IMR-90 (cell line): ENCODE data around the gene DUSP28. TPM values are rescaled to one million over a fixed set of nuclear protein-coding genes. Genes with fewer than 3 reads are reported as not detected.
"Not testable (repeated sequence)": the region's sequence is repeated elsewhere in the genome, so short reads cannot be mapped to it uniquely, and the experiment has no call there.

Source experiments
- ATAC-seq: fragments of 200-7000 bp; cut with Tn5 transposase; 2 replicates; pipeline ENCODE4 v1.9.1; 2020; ENCODE audit warnings: low read depth, mild to moderate bottlenecking, moderate library complexity
- BruUV-seq: library from RNA; stranded (reverse); fragments of 400-500 nt; replicated peaks from 2 replicates; lab custom pipeline; 2021; lab: Mats Ljungman, UMichigan
- CTCF ChIA-PET: fragments of 300-600 bp; formaldehyde crosslinking; extraction: SDS; loops from one replicate; lab custom pipeline; 2021; ENCODE audit warnings: antibody characterized with exemption; lab: Yijun Ruan, JAX
- POLR2A ChIA-PET: fragments of 300-600 bp; sonication (Branson Sonifier 250); formaldehyde crosslinking; loops from one replicate; lab custom pipeline; 2022; ENCODE audit warnings: antibody characterized with exemption; ENCODE audit not compliant: unreplicated experiment; lab: Charles Lee
- DNase-seq: peaks from one replicate; pipeline ENCODE4 v3.0.0; 2013
- H2AFZ ChIP-seq: replicated peaks from 2 replicates; pipeline ENCODE3; 2013; ENCODE audit warnings: low read length, mild to moderate bottlenecking; ENCODE audit not compliant: poor library complexity
- H2AK5ac ChIP-seq: 2 replicates; pipeline ENCODE4 v1.6.1; 2013; ENCODE audit warnings: low read depth, low read length, inconsistent platforms
- H2AK9ac ChIP-seq: replicated peaks from 2 replicates; pipeline ENCODE3; 2013; ENCODE audit warnings: mild to moderate bottlenecking, low read depth, low read length, moderate library complexity; ENCODE audit not compliant: poor library complexity
- H2BK120ac ChIP-seq: 2 replicates; pipeline ENCODE4 v1.6.1; 2013; ENCODE audit warnings: low read depth, low read length, inconsistent platforms
- H2BK15ac ChIP-seq: 3 replicates; pipeline ENCODE4 v1.6.1; 2013; ENCODE audit warnings: low read depth, low read length, inconsistent platforms
- H2BK20ac ChIP-seq: 2 replicates; pipeline ENCODE4 v1.6.1; 2013; ENCODE audit warnings: low read depth, mild to moderate bottlenecking, inconsistent platforms, low read length, moderate library complexity
- H2BK5ac ChIP-seq: 2 replicates; pipeline ENCODE4 v1.6.1; 2013; ENCODE audit warnings: mild to moderate bottlenecking, low read depth, low read length, inconsistent platforms; ENCODE audit not compliant: poor library complexity, severe bottlenecking
- H3K14ac ChIP-seq: replicated peaks from 2 replicates; pipeline ENCODE4 v1.6.1; 2013; ENCODE audit warnings: low read depth, low read length, inconsistent platforms
- H3K18ac ChIP-seq: 2 replicates; pipeline ENCODE4 v1.6.1; 2013; ENCODE audit warnings: low read depth, low read length, control low read depth
- H3K23ac ChIP-seq: 2 replicates; pipeline ENCODE4 v1.6.1; 2013; ENCODE audit warnings: low read depth, low read length, inconsistent platforms
- H3K27ac ChIP-seq: 2 replicates; pipeline ENCODE4 v1.5.1; 2013; ENCODE audit warnings: mild to moderate bottlenecking, control low read depth, low read length; ENCODE audit not compliant: insufficient read depth
- H3K27me3 ChIP-seq: 2 replicates; pipeline ENCODE4 v1.6.1; 2013; ENCODE audit warnings: low read length; ENCODE audit not compliant: control insufficient read depth, insufficient read depth
- H3K36me3 ChIP-seq: 2 replicates; pipeline ENCODE4 v1.6.1; 2013; ENCODE audit warnings: low read length, mixed read lengths; ENCODE audit not compliant: control insufficient read depth, insufficient read depth
- H3K4ac ChIP-seq: 2 replicates; pipeline ENCODE4 v1.6.1; 2013; ENCODE audit warnings: low read depth, low read length, inconsistent platforms
- H3K4me1 ChIP-seq: 2 replicates; pipeline ENCODE4 v1.6.1; 2013; ENCODE audit warnings: low read length, mixed read lengths; ENCODE audit not compliant: control insufficient read depth, insufficient read depth
- H3K4me2 ChIP-seq: 2 replicates; pipeline ENCODE4 v1.6.1; 2013; ENCODE audit warnings: low read depth, mild to moderate bottlenecking, control low read depth, low read length, moderate library complexity
- H3K4me3 ChIP-seq: 2 replicates; pipeline ENCODE4 v1.5.1; 2013; ENCODE audit warnings: low read depth, mild to moderate bottlenecking, control low read depth, low read length, moderate library complexity; ENCODE audit not compliant: insufficient read depth
- H3K56ac ChIP-seq: 2 replicates; pipeline ENCODE4 v1.6.1; 2013; ENCODE audit warnings: low read length, inconsistent platforms; ENCODE audit not compliant: insufficient read depth; ENCODE audit errors: extremely low read depth
- H3K79me1 ChIP-seq, 2 experiments: 2 replicates each; pipeline ENCODE4 v1.6.1; 2013; ENCODE audit warnings: low read length in 2 of 2, inconsistent platforms in 1 of 2, low read depth in 1 of 2
- H3K9ac ChIP-seq: 2 replicates; pipeline ENCODE4 v1.6.1; 2013; ENCODE audit warnings: low read depth, low read length, control low read depth
- H3K9me1 ChIP-seq: 2 replicates; pipeline ENCODE4 v1.6.1; 2013; ENCODE audit warnings: low read length, inconsistent platforms; ENCODE audit not compliant: insufficient read depth
- H3K9me3 ChIP-seq: 2 replicates; pipeline ENCODE4 v1.6.1; 2013; ENCODE audit warnings: low read length; ENCODE audit not compliant: control insufficient read depth, insufficient read depth
- H4K20me1 ChIP-seq: 2 replicates; pipeline ENCODE4 v1.6.1; 2013; ENCODE audit warnings: low read length, inconsistent platforms; ENCODE audit not compliant: insufficient read depth
- H4K5ac ChIP-seq: 2 replicates; pipeline ENCODE4 v1.6.1; 2013; ENCODE audit warnings: mild to moderate bottlenecking, low read depth, low read length, control low read depth
- H4K8ac ChIP-seq, 2 experiments: 2 replicates each; pipeline ENCODE4 v1.6.1; 2013; ENCODE audit warnings: low read depth in 2 of 2, low read length in 2 of 2, control low read depth in 1 of 2, inconsistent platforms in 1 of 2
- H4K91ac ChIP-seq: 2 replicates; pipeline ENCODE4 v1.6.1; 2013; ENCODE audit warnings: low read depth, low read length, inconsistent platforms; ENCODE audit not compliant: insufficient read depth
- NFE2L2 ChIP-seq: fragments of 150-350 bp; IDR thresholded peaks from 2 replicates; pipeline ENCODE4 v1.6.1; 2016; ENCODE audit warnings: low read depth, mild to moderate bottlenecking, low read length
- RAD21 ChIP-seq: IDR thresholded peaks from 2 replicates; pipeline ENCODE4 v1.6.1; 2012; ENCODE audit warnings: low read length, improper control_type of control experiment
- RCOR1 ChIP-seq: IDR thresholded peaks from 2 replicates; pipeline ENCODE4 v1.6.1; 2012; ENCODE audit warnings: mild to moderate bottlenecking, low read length, improper control_type of control experiment; ENCODE audit not compliant: insufficient replicate concordance
- USF2 ChIP-seq: fragments of 150-350 bp; IDR thresholded peaks from 2 replicates; pipeline ENCODE4 v1.6.1; 2017; ENCODE audit warnings: mild to moderate bottlenecking, antibody characterized with exemption, low read length, low read depth
- WGBS, 2 experiments: methylation state at CpG; one replicate each; pipeline versions ENCODE4 v1.1.5 to v1.1.7; 2013; ENCODE audit warnings: missing lambda C conversion rate in 2 of 2; ENCODE audit not compliant: insufficient read length in 1 of 2; ENCODE audit errors: extremely low coverage in 2 of 2; 5-methylcytosine and 5-hydroxymethylcytosine counted together
- dilution Hi-C: fragments of 300-500 bp; cut with HindIII; formaldehyde crosslinking; loops from one replicate; pipeline ENCODE4 v1.14.3; 2018; ENCODE audit warnings: low sequenced_read_pairs; ENCODE audit not compliant: unreplicated experiment
- in situ Hi-C: fragments of 300-500 bp; cut with MboI; formaldehyde crosslinking; loops from 3 replicates; pipeline ENCODE4 v1.14.3; 2019; ENCODE audit warnings: low sequenced_read_pairs, inconsistent platforms, mixed read lengths
- intact Hi-C: fragments of 100-400 bp; cut with micrococcal nuclease; formaldehyde crosslinking; loops from 2 replicates; pipeline ENCODE4 v1.10.0; 2022
- polyA plus RNA-seq, 3 experiments: library from polyadenylated mRNA; depleted of rRNA; stranded (reverse); fragments of >200 nt; gene quantifications; 2 replicates each; pipeline ENCODE4 v1.2.3, GENCODE V29; 2012; ENCODE audit warnings: low replicate concordance in 1 of 3
- total RNA-seq: library from RNA; depleted of rRNA; stranded (reverse); fragments of >200 nt; gene quantifications from 2 replicates; pipeline ENCODE4 v1.2.3, GENCODE V29; 2012

Gene DUSP28
- total and polyA plus RNA-seq, 2 of the 4 experiments (the other 2 are of a cell fraction), result 1.1 to 3.3 TPM

- H2AK9ac ChIP-seq, result no peak overlapping the region
- no peaks in the 10 kb centered on the region for H3K27me3 ChIP-seq
- H3K79me1 ChIP-seq, result no peaks in the 10 kb centered on the region
- no peak overlapping the region for H3K27ac ChIP-seq
- no peak overlapping the region for H3K23ac ChIP-seq
- intact Hi-C loops, result no loop called here
- H4K91ac ChIP-seq, result no peak overlapping the region
- no peak overlapping the region for H4K5ac ChIP-seq
- no peak for ATAC-seq
- no peaks in the 10 kb centered on the region; the same call in 1 of the 2 replicates for H3K9me1 ChIP-seq
- no TSS peak for BruUV-seq
- no peak overlapping the region for H2AFZ ChIP-seq
- H3K36me3 ChIP-seq, result peaks cover 14% of the 10 kb centered on the region; the same call in 1 of the 2 replicates
- DNase-seq, result no peak
- no peak overlapping the region for H4K8ac ChIP-seq
- dilution Hi-C loops, result no loop called here
- H3K56ac ChIP-seq, result no peak overlapping the region
- no peak overlapping the region for H3K18ac ChIP-seq
- peaks cover 16% of the 10 kb centered on the region for H3K9me3 ChIP-seq
- no peak overlapping the region for H3K4ac ChIP-seq
- no peak overlapping the region for H3K14ac ChIP-seq
- no peak overlapping the region for H2BK5ac ChIP-seq
- H4K20me1 ChIP-seq, result no peaks in the 10 kb centered on the region
- H3K4me2 ChIP-seq, result no peak overlapping the region
- TF ChIP-seq RAD21, result no peak
- TF ChIP-seq NFE2L2, result no peak
- no peak for TF ChIP-seq USF2
- TF ChIP-seq RCOR1, result no peak
- no peak overlapping the region; the same call in 1 of the 2 replicates for H2AK5ac ChIP-seq
- H2BK20ac ChIP-seq, result no peak overlapping the region
- ChIA-PET POLR2A (no interaction called here), CTCF (no interaction called here)
- no peak overlapping the region for H3K9ac ChIP-seq
- H2BK15ac ChIP-seq, result no peak overlapping the region
- in situ Hi-C loops, result no loop called here
- H3K4me1 ChIP-seq, result no peaks in the 10 kb centered on the region
- 88% methylated on average over 6 of the region's 12 CpGs; no CpG with 5 or more reads in 1 of the 2 experiments for WGBS, 2 experiments
- no peak overlapping the region for H2BK120ac ChIP-seq
- H3K4me3 ChIP-seq, result no peak overlapping the region
Observed at GRCh38 chr2:240520974-240521350, 39.2 kb upstream of the DUSP28 start.

- H2BK120ac ChIP-seq, H2BK5ac ChIP-seq, H2AFZ ChIP-seq, BruUV-seq, in situ Hi-C loops, H3K14ac ChIP-seq, H3K79me1 ChIP-seq, H3K23ac ChIP-seq, H3K4me1 ChIP-seq, H3K4me3 ChIP-seq, H4K91ac ChIP-seq, H2AK9ac ChIP-seq, H2BK15ac ChIP-seq, intact Hi-C loops, H2AK5ac ChIP-seq, POLR2A ChIA-PET, H3K56ac ChIP-seq, ATAC-seq, H3K9ac ChIP-seq, H3K4ac ChIP-seq, DNase-seq, H3K27ac ChIP-seq, H4K5ac ChIP-seq, H3K27me3 ChIP-seq, H3K4me2 ChIP-seq, H2BK20ac ChIP-seq, H4K8ac ChIP-seq, H3K9me1 ChIP-seq, H3K18ac ChIP-seq, H4K20me1 ChIP-seq, dilution Hi-C loops, CTCF ChIA-PET: not testable (repeated sequence)
- H3K9me3 ChIP-seq, result peaks cover 19% of the 10 kb centered on the region
- H3K36me3 ChIP-seq, result peaks cover 14% of the 10 kb centered on the region; the same call in 1 of the 2 replicates
- WGBS, 2 experiments, result 100% methylated on average over 4 of the region's 5 CpGs; no CpG with 5 or more reads in 1 of the 2 experiments
Observed at GRCh38 chr2:240521885-240522284, 38.3 kb upstream of the DUSP28 start.
